IMR-90 (cell line): ENCODE results near the gene ZMYND11. TPM values are rescaled to one million over a fixed set of nuclear protein-coding genes. Genes with fewer than 3 reads are reported as not detected.

Experiments used
- ATAC-seq: fragments of 200-7000 bp; cut with Tn5 transposase; 2 replicates; pipeline ENCODE4 v1.9.1; 2020; ENCODE audit warnings: low read depth, mild to moderate bottlenecking, moderate library complexity
- BruUV-seq: library from RNA; stranded (reverse); fragments of 400-500 nt; replicated peaks from 2 replicates; lab custom pipeline; 2021; lab: Mats Ljungman, UMichigan
- CTCF ChIA-PET: fragments of 300-600 bp; formaldehyde crosslinking; extraction: SDS; loops from one replicate; lab custom pipeline; 2021; ENCODE audit warnings: antibody characterized with exemption; lab: Yijun Ruan, JAX
- POLR2A ChIA-PET: fragments of 300-600 bp; sonication (Branson Sonifier 250); formaldehyde crosslinking; loops from one replicate; lab custom pipeline; 2022; ENCODE audit warnings: antibody characterized with exemption; ENCODE audit not compliant: unreplicated experiment; lab: Charles Lee
- DNase-seq: peaks from one replicate; pipeline ENCODE4 v3.0.0; 2013
- H2AFZ ChIP-seq: replicated peaks from 2 replicates; pipeline ENCODE3; 2013; ENCODE audit warnings: low read length, mild to moderate bottlenecking; ENCODE audit not compliant: poor library complexity
- H2AK5ac ChIP-seq: 2 replicates; pipeline ENCODE4 v1.6.1; 2013; ENCODE audit warnings: low read depth, low read length, inconsistent platforms
- H2AK9ac ChIP-seq: replicated peaks from 2 replicates; pipeline ENCODE3; 2013; ENCODE audit warnings: mild to moderate bottlenecking, low read depth, low read length, moderate library complexity; ENCODE audit not compliant: poor library complexity
- H2BK120ac ChIP-seq: 2 replicates; pipeline ENCODE4 v1.6.1; 2013; ENCODE audit warnings: low read depth, low read length, inconsistent platforms
- H2BK15ac ChIP-seq: 3 replicates; pipeline ENCODE4 v1.6.1; 2013; ENCODE audit warnings: low read depth, low read length, inconsistent platforms
- H2BK20ac ChIP-seq: 2 replicates; pipeline ENCODE4 v1.6.1; 2013; ENCODE audit warnings: low read depth, mild to moderate bottlenecking, inconsistent platforms, low read length, moderate library complexity
- H2BK5ac ChIP-seq: 2 replicates; pipeline ENCODE4 v1.6.1; 2013; ENCODE audit warnings: mild to moderate bottlenecking, low read depth, low read length, inconsistent platforms; ENCODE audit not compliant: poor library complexity, severe bottlenecking
- H3K14ac ChIP-seq: replicated peaks from 2 replicates; pipeline ENCODE4 v1.6.1; 2013; ENCODE audit warnings: low read depth, low read length, inconsistent platforms
- H3K18ac ChIP-seq: 2 replicates; pipeline ENCODE4 v1.6.1; 2013; ENCODE audit warnings: low read depth, low read length, control low read depth
- H3K23ac ChIP-seq: 2 replicates; pipeline ENCODE4 v1.6.1; 2013; ENCODE audit warnings: low read depth, low read length, inconsistent platforms
- H3K27ac ChIP-seq: 2 replicates; pipeline ENCODE4 v1.5.1; 2013; ENCODE audit warnings: mild to moderate bottlenecking, control low read depth, low read length; ENCODE audit not compliant: insufficient read depth
- H3K27me3 ChIP-seq: 2 replicates; pipeline ENCODE4 v1.6.1; 2013; ENCODE audit warnings: low read length; ENCODE audit not compliant: control insufficient read depth, insufficient read depth
- H3K36me3 ChIP-seq: 2 replicates; pipeline ENCODE4 v1.6.1; 2013; ENCODE audit warnings: low read length, mixed read lengths; ENCODE audit not compliant: control insufficient read depth, insufficient read depth
- H3K4ac ChIP-seq: 2 replicates; pipeline ENCODE4 v1.6.1; 2013; ENCODE audit warnings: low read depth, low read length, inconsistent platforms
- H3K4me1 ChIP-seq: 2 replicates; pipeline ENCODE4 v1.6.1; 2013; ENCODE audit warnings: low read length, mixed read lengths; ENCODE audit not compliant: control insufficient read depth, insufficient read depth
- H3K4me2 ChIP-seq: 2 replicates; pipeline ENCODE4 v1.6.1; 2013; ENCODE audit warnings: low read depth, mild to moderate bottlenecking, control low read depth, low read length, moderate library complexity
- H3K4me3 ChIP-seq: 2 replicates; pipeline ENCODE4 v1.5.1; 2013; ENCODE audit warnings: low read depth, mild to moderate bottlenecking, control low read depth, low read length, moderate library complexity; ENCODE audit not compliant: insufficient read depth
- H3K56ac ChIP-seq: 2 replicates; pipeline ENCODE4 v1.6.1; 2013; ENCODE audit warnings: low read length, inconsistent platforms; ENCODE audit not compliant: insufficient read depth; ENCODE audit errors: extremely low read depth
- H3K79me1 ChIP-seq, 2 experiments: 2 replicates each; pipeline ENCODE4 v1.6.1; 2013; ENCODE audit warnings: low read length in 2 of 2, inconsistent platforms in 1 of 2, low read depth in 1 of 2
- H3K9ac ChIP-seq: 2 replicates; pipeline ENCODE4 v1.6.1; 2013; ENCODE audit warnings: low read depth, low read length, control low read depth
- H3K9me1 ChIP-seq: 2 replicates; pipeline ENCODE4 v1.6.1; 2013; ENCODE audit warnings: low read length, inconsistent platforms; ENCODE audit not compliant: insufficient read depth
- H3K9me3 ChIP-seq: 2 replicates; pipeline ENCODE4 v1.6.1; 2013; ENCODE audit warnings: low read length; ENCODE audit not compliant: control insufficient read depth, insufficient read depth
- H4K20me1 ChIP-seq: 2 replicates; pipeline ENCODE4 v1.6.1; 2013; ENCODE audit warnings: low read length, inconsistent platforms; ENCODE audit not compliant: insufficient read depth
- H4K5ac ChIP-seq: 2 replicates; pipeline ENCODE4 v1.6.1; 2013; ENCODE audit warnings: mild to moderate bottlenecking, low read depth, low read length, control low read depth
- H4K8ac ChIP-seq, 2 experiments: 2 replicates each; pipeline ENCODE4 v1.6.1; 2013; ENCODE audit warnings: low read depth in 2 of 2, low read length in 2 of 2, control low read depth in 1 of 2, inconsistent platforms in 1 of 2
- H4K91ac ChIP-seq: 2 replicates; pipeline ENCODE4 v1.6.1; 2013; ENCODE audit warnings: low read depth, low read length, inconsistent platforms; ENCODE audit not compliant: insufficient read depth
- BHLHE40 ChIP-seq: fragments of 150-350 bp; IDR thresholded peaks from 2 replicates; pipeline ENCODE4 v1.6.1; 2016; ENCODE audit warnings: mild to moderate bottlenecking, low read depth, low read length
- CEBPB ChIP-seq: IDR thresholded peaks from 2 replicates; pipeline ENCODE4 v1.6.1; 2012; ENCODE audit warnings: low read depth, low read length, improper control_type of control experiment
- CHD1 ChIP-seq: IDR thresholded peaks from 2 replicates; pipeline ENCODE4 v1.6.1; 2012; ENCODE audit warnings: low read depth, low read length, improper control_type of control experiment
- MAFK ChIP-seq: IDR thresholded peaks from 2 replicates; pipeline ENCODE4 v1.6.1; 2012; ENCODE audit warnings: low read depth, low read length, improper control_type of control experiment
- MAZ ChIP-seq: IDR thresholded peaks from 2 replicates; pipeline ENCODE4 v1.6.1; 2012; ENCODE audit warnings: low read depth, mild to moderate bottlenecking, low read length, improper control_type of control experiment, moderate library complexity, borderline replicate concordance
- NFE2L2 ChIP-seq: fragments of 150-350 bp; IDR thresholded peaks from 2 replicates; pipeline ENCODE4 v1.6.1; 2016; ENCODE audit warnings: low read depth, mild to moderate bottlenecking, low read length
- RCOR1 ChIP-seq: IDR thresholded peaks from 2 replicates; pipeline ENCODE4 v1.6.1; 2012; ENCODE audit warnings: mild to moderate bottlenecking, low read length, improper control_type of control experiment; ENCODE audit not compliant: insufficient replicate concordance
- RFX5 ChIP-seq: IDR thresholded peaks from 2 replicates; pipeline ENCODE4 v1.8.0; 2012; ENCODE audit warnings: low read depth, mild to moderate bottlenecking, low read length, moderate library complexity
- WGBS, 2 experiments: methylation state at CpG; one replicate each; pipeline versions ENCODE4 v1.1.5 to v1.1.7; 2013; ENCODE audit warnings: missing lambda C conversion rate in 2 of 2; ENCODE audit not compliant: insufficient read length in 1 of 2; ENCODE audit errors: extremely low coverage in 2 of 2; 5-methylcytosine and 5-hydroxymethylcytosine counted together
- dilution Hi-C: fragments of 300-500 bp; cut with HindIII; formaldehyde crosslinking; loops from one replicate; pipeline ENCODE4 v1.14.3; 2018; ENCODE audit warnings: low sequenced_read_pairs; ENCODE audit not compliant: unreplicated experiment
- in situ Hi-C: fragments of 300-500 bp; cut with MboI; formaldehyde crosslinking; loops from 3 replicates; pipeline ENCODE4 v1.14.3; 2019; ENCODE audit warnings: low sequenced_read_pairs, inconsistent platforms, mixed read lengths
- intact Hi-C: fragments of 100-400 bp; cut with micrococcal nuclease; formaldehyde crosslinking; loops from 2 replicates; pipeline ENCODE4 v1.10.0; 2022
- polyA plus RNA-seq, 3 experiments: library from polyadenylated mRNA; depleted of rRNA; stranded (reverse); fragments of >200 nt; gene quantifications; 2 replicates each; pipeline ENCODE4 v1.2.3, GENCODE V29; 2012; ENCODE audit warnings: low replicate concordance in 1 of 3
- total RNA-seq: library from RNA; depleted of rRNA; stranded (reverse); fragments of >200 nt; gene quantifications from 2 replicates; pipeline ENCODE4 v1.2.3, GENCODE V29; 2012
- TF ChIP-seq, protein P1 (sequence below): fragments of 150-350 bp; IDR thresholded peaks from 2 replicates; pipeline ENCODE4 v1.6.1; 2016; ENCODE audit warnings: low read depth, mild to moderate bottlenecking, low read length, moderate library complexity, borderline replicate concordance

The ZMYND11 gene
- total and polyA plus RNA-seq, 2 of the 4 experiments (the other 2 are of a cell fraction) = 39.5 to 72.2 TPM

DNA sequence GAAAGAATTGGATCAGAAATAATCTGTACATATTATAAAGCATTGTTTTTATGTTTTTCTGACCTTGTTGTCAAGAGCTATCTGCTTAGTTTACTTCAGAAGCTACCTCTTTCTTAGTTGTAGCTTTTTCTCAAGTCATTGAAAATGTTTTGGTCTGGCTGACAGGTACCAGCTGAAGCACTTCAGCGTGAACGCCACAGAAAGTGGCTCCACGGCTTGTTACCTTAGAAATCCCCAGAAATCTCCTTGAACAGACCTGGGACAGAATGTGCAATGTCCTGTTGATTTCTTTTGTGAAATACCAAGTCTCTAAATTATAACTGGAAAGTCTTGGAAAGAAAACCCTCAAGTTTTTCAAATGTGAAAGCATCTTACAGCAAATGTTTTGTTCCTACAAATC, 96.8 kb downstream of the ZMYND11 start:
- H3K9me3 ChIP-seq = no peaks in the 10 kb centered on the region
- H3K56ac ChIP-seq = no peak overlapping the region
- H2BK5ac ChIP-seq = no peak overlapping the region
- peaks cover 8% of the 10 kb centered on the region for H3K9me1 ChIP-seq
- no peak overlapping the region for H2BK15ac ChIP-seq
- 0 out of 2 replicates have a peak, but pooled peaks cover 1% of the 10 kb centered on the region for H3K36me3 ChIP-seq
- H3K4ac ChIP-seq = no peak overlapping the region
- DNase-seq (no peak), ATAC-seq (no peak)
- H3K14ac ChIP-seq = no peak overlapping the region
- WGBS, 2 experiments = 80% methylated on average over 1 of the region's 3 CpGs; no CpG with 5 or more reads in 1 of the 2 experiments
- no peaks in the 10 kb centered on the region; the same call in 1 of the 2 replicates for H3K4me1 ChIP-seq
- no peak overlapping the region for H3K9ac ChIP-seq
- no peak overlapping the region for H2AK9ac ChIP-seq
- CTCF ChIA-PET = interaction anchor here (0.6 kb wide), 1 partner anchor 898 kb away, joined by 3 read pairs; no protein-coding TSS in a partner anchor
- dilution Hi-C loops = no loop called here
- in situ Hi-C loops = no loop called here
- no peak overlapping the region for H4K5ac ChIP-seq
- H2BK20ac ChIP-seq = no peak overlapping the region
- no TSS peak for BruUV-seq
- H3K79me1 ChIP-seq = peaks cover 29 to 47% of the 10 kb centered on the region in 2 experiments
- H4K20me1 ChIP-seq = peaks cover 4% of the 10 kb centered on the region; the same call in 1 of the 2 replicates
- H2AFZ ChIP-seq = no peak overlapping the region
- TF ChIP-seq, protein P1, sequence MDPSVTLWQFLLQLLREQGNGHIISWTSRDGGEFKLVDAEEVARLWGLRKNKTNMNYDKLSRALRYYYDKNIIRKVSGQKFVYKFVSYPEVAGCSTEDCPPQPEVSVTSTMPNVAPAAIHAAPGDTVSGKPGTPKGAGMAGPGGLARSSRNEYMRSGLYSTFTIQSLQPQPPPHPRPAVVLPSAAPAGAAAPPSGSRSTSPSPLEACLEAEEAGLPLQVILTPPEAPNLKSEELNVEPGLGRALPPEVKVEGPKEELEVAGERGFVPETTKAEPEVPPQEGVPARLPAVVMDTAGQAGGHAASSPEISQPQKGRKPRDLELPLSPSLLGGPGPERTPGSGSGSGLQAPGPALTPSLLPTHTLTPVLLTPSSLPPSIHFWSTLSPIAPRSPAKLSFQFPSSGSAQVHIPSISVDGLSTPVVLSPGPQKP = no peak
- TF ChIP-seq RCOR1 = no peak
- TF ChIP-seq NFE2L2 = no peak
- TF ChIP-seq CHD1 = no peak
- no peak for TF ChIP-seq RFX5
- no peak for TF ChIP-seq MAZ
- no peak for TF ChIP-seq CEBPB
- no peak for TF ChIP-seq BHLHE40
- no peak for TF ChIP-seq MAFK
- no peak overlapping the region for H3K27ac ChIP-seq
- no peak overlapping the region for H4K91ac ChIP-seq
- no peak overlapping the region for H2AK5ac ChIP-seq
- intact Hi-C loops = no loop called here
- no peak overlapping the region for H4K8ac ChIP-seq
- H3K4me2 ChIP-seq = no peak overlapping the region
- H3K27me3 ChIP-seq = no peaks in the 10 kb centered on the region
- no peak overlapping the region for H3K4me3 ChIP-seq
- POLR2A ChIA-PET = interaction anchor here (0.7 kb wide), 1 partner anchor 98 kb away, joined by 3 read pairs; no protein-coding TSS in a partner anchor
- no peak overlapping the region for H3K23ac ChIP-seq
- H2BK120ac ChIP-seq = no peak overlapping the region
- H3K18ac ChIP-seq = no peak overlapping the region
